K562 (cell line): Measurements from ENCODE around the gene FOXL2NB. TPM values are rescaled to one million over a fixed set of nuclear protein-coding genes. Genes with fewer than 3 reads are reported as not detected.
A peak's percentile ranks its signal among the peaks of the same experiment; 100 is the strongest.

Source experiments
- ATAC-seq: fragments of 200-7000 bp; cut with Tn5 transposase; 3 replicates; pipeline ENCODE4 v1.9.1; 2020; ENCODE audit warnings: moderate library complexity
- BruUV-seq: library from RNA; stranded (reverse); fragments of 400-500 nt; replicated peaks from 2 replicates; lab custom pipeline; 2021; lab: Mats Ljungman, UMichigan
- CTCF ChIA-PET: fragments of 300-600 bp; formaldehyde crosslinking; extraction: SDS; loops from one replicate; lab custom pipeline; 2021; ENCODE audit warnings: low intra/inter-chr PET ratio; lab: Yijun Ruan, JAX
- POLR2A ChIA-PET: fragments of 300-600, 350-650 bp; sonication (Branson Sonifier 250); formaldehyde crosslinking; extraction: SDS; loops from one replicate; lab custom pipeline; 2021; ENCODE audit warnings: antibody characterized with exemption, inconsistent platforms; lab: Yijun Ruan, JAX
- DNase-seq, 4 experiments: peaks; one replicate each; pipeline versions ENCODE4 v3.0.0 to v3.0.0-alpha.2; 2011 to 2018; ENCODE audit warnings: low spot score in 3 of 4, mixed read lengths in 3 of 4; ENCODE audit errors: extremely low read depth in 1 of 4
- FAIRE-seq: peaks from 2 replicates; lab custom pipeline; 2011; peaks lifted over from hg19 to GRCh38; lab: Jason Lieb, UNC
- H2AFZ ChIP-seq: 2 replicates; pipeline ENCODE4 v1.6.0; 2011; ENCODE audit warnings: low read depth, low read length, control low read depth, inconsistent platforms
- H3K27ac ChIP-seq: fragments of 200-600 bp; 3 replicates; pipeline ENCODE4 v1.8.0; 2011; ENCODE audit warnings: low read depth, mild to moderate bottlenecking, control low read depth, inconsistent platforms, low read length, moderate library complexity, mixed read lengths; ENCODE audit errors: extremely low read depth
- H3K27me3 ChIP-seq, 2 experiments: fragments of 300-600 bp in 1 of 2; 2 replicates in 1 of 2; 3 replicates in 1 of 2; pipeline versions ENCODE4 v1.6.0 to v1.8.0; 2011; ENCODE audit warnings: inconsistent platforms in 2 of 2, low read length in 2 of 2, mild to moderate bottlenecking in 1 of 2, mixed read lengths in 1 of 2, moderate library complexity in 1 of 2; ENCODE audit not compliant: control insufficient read depth in 2 of 2, insufficient read depth in 2 of 2
- H3K36me3 ChIP-seq: fragments of 300-600 bp; 3 replicates; pipeline ENCODE4 v1.8.0; 2011; ENCODE audit warnings: mild to moderate bottlenecking, low read length, inconsistent platforms; ENCODE audit not compliant: control insufficient read depth, insufficient read depth
- H3K4me1 ChIP-seq, 2 experiments: fragments of 200-600 bp in 1 of 2; replicated peaks in 1 of 2; 2 replicates in 1 of 2; 3 replicates in 1 of 2; pipeline versions ENCODE4 v1.5.1 to v1.8.0; 2011; ENCODE audit warnings: inconsistent platforms in 2 of 2, low read length in 2 of 2, mild to moderate bottlenecking in 1 of 2, mixed read lengths in 1 of 2, moderate library complexity in 1 of 2; ENCODE audit not compliant: control insufficient read depth in 2 of 2, insufficient read depth in 2 of 2
- H3K4me2 ChIP-seq: 2 replicates; pipeline ENCODE4 v1.6.1; 2011; ENCODE audit warnings: low read length, control low read depth, inconsistent platforms, mixed read lengths; ENCODE audit not compliant: insufficient read depth
- H3K4me3 ChIP-seq: fragments of 200-600 bp; sonication (generic), shearing (Covaris generic); 2 replicates; pipeline ENCODE4 v1.5.1; 2016; ENCODE audit warnings: control low read depth, inconsistent platforms
- H3K79me2 ChIP-seq: fragments of 200-600 bp; 3 replicates; pipeline ENCODE4 v1.8.0; 2011; ENCODE audit warnings: low read length, inconsistent platforms; ENCODE audit not compliant: control insufficient read depth, insufficient read depth
- H3K9ac ChIP-seq, 2 experiments: 2 replicates each; pipeline versions ENCODE4 v1.6.0 to v1.6.1; 2011; ENCODE audit warnings: low read depth in 2 of 2, low read length in 2 of 2, control low read depth in 1 of 2, inconsistent platforms in 1 of 2, mild to moderate bottlenecking in 1 of 2, mixed read lengths in 1 of 2; ENCODE audit not compliant: insufficient read depth in 1 of 2
- H3K9me1 ChIP-seq: one replicate; pipeline ENCODE4 v1.6.0; 2011; ENCODE audit warnings: inconsistent platforms, mild to moderate bottlenecking, low read length, moderate library complexity; ENCODE audit not compliant: control insufficient read depth, insufficient read depth
- H3K9me3 ChIP-seq: replicated peaks from 2 replicates; pipeline ENCODE4 v1.5.1; 2011; ENCODE audit warnings: low read depth, low read length, inconsistent platforms; ENCODE audit not compliant: control insufficient read depth, insufficient read depth
- H4K20me1 ChIP-seq: replicated peaks from 2 replicates; pipeline ENCODE4 v1.6.1; 2011; ENCODE audit warnings: low read length, inconsistent platforms, mixed read lengths; ENCODE audit not compliant: control insufficient read depth, insufficient read depth
- C11orf30 ChIP-seq: fragments of 450-650 bp; IDR thresholded peaks from 2 replicates; pipeline ENCODE4 v1.6.1; 2016; ENCODE audit warnings: low read depth, mild to moderate bottlenecking
- EHMT2 ChIP-seq: fragments of 450-650 bp; IDR thresholded peaks from 2 replicates; pipeline ENCODE4 v1.6.1; 2018; ENCODE audit warnings: antibody characterized with exemption
- ETV1 ChIP-seq: fragments of 450-650 bp; conservative IDR thresholded peaks from 2 replicates; pipeline ENCODE4 v1.6.1; 2016; ENCODE audit warnings: missing genetic modification characterization, control low read depth, low read depth, missing compliant biosample characterization
- KAT2B ChIP-seq: IDR thresholded peaks from one replicate; pipeline ENCODE4 v1.6.1; 2012; ENCODE audit warnings: low read depth, mild to moderate bottlenecking, control low read depth, inconsistent platforms, low read length, moderate library complexity
- MAFF ChIP-seq: IDR thresholded peaks from 2 replicates; pipeline ENCODE4 v1.6.1; 2012; ENCODE audit warnings: low read length, improper control_type of control experiment
- MAFG ChIP-seq: fragments of 450-650 bp; conservative IDR thresholded peaks from 2 replicates; pipeline ENCODE4 v1.6.1; 2016; ENCODE audit warnings: missing genetic modification characterization, missing compliant biosample characterization
- MAFK ChIP-seq: IDR thresholded peaks from 2 replicates; pipeline ENCODE4 v1.6.1; 2011; ENCODE audit warnings: low read length, improper control_type of control experiment
- SMARCE1 ChIP-seq: fragments of 450-650 bp; IDR thresholded peaks from 2 replicates; pipeline ENCODE4 v1.7.1; 2016; ENCODE audit warnings: mild to moderate bottlenecking
- ZNF239 ChIP-seq: fragments of 250-450 bp; sonication (Bioruptor Pico); IDR thresholded peaks from 2 replicates; pipeline ENCODE4 v1.4.0; 2020; ENCODE audit warnings: mild to moderate bottlenecking
- ZNF316 ChIP-seq: fragments of 450-650 bp; IDR thresholded peaks from 2 replicates; pipeline ENCODE4 v1.6.1; 2016
- ZNF586 ChIP-seq: fragments of 450-650 bp; formaldehyde crosslinking; conservative IDR thresholded peaks from 2 replicates; pipeline ENCODE4 v1.4.0; 2020; ENCODE audit warnings: mild to moderate bottlenecking, moderate library complexity
- WGBS: fragments of 100-300 bp; shearing (Covaris generic); methylation state at CpG from one replicate; pipeline ENCODE4 v1.1.6; 2016; ENCODE audit warnings: low coverage, mixed read lengths; ENCODE audit not compliant: insufficient coverage; ENCODE audit errors: missing lambda C conversion rate; 5-methylcytosine and 5-hydroxymethylcytosine counted together
- in situ Hi-C: fragments of 300-500 bp; cut with MboI; formaldehyde crosslinking; loops from 4 replicates; pipeline ENCODE4 v1.15.0; 2018; ENCODE audit warnings: inconsistent platforms, mixed read lengths
- intact Hi-C: fragments of 100-400 bp; cut with micrococcal nuclease; formaldehyde crosslinking; loops from 2 replicates; pipeline ENCODE4 v1.14.2; 2022
- polyA plus RNA-seq, 8 experiments: library from polyadenylated mRNA; depleted of rRNA in 4 of 8; stranded (reverse) in 5 of 8; unstranded in 3 of 8; fragments of >200 nt; fragmentation: Nextera tagmentation in 2 of 8; fragmentation: Illumina TruSeq in 1 of 8; extraction: Ambion mirVana in 2 of 8; extraction: Trizol in 1 of 8; gene quantifications; 2 replicates each; pipeline versions ENCODE4 v1.2.1 to v1.2.3, GENCODE V29; 2011 to 2014; ENCODE audit warnings: inconsistent platforms in 1 of 8, missing spikeins in 1 of 8
- total RNA-seq, 7 experiments: library from RNA; depleted of rRNA in 6 of 7; stranded (reverse); fragments of >200 nt in 6 of 7; fragmentation: Illumina TruSeq in 2 of 7; extraction: Trizol in 2 of 7; gene quantifications; 2 replicates each; pipeline versions ENCODE4 v1.2.1 to v1.2.3, GENCODE V29; 2011 to 2021; ENCODE audit warnings: low replicate concordance in 1 of 7

The FOXL2NB gene
- total and polyA plus RNA-seq, 9 of the 15 experiments (the other 6 are each of a cell fraction or from before 2014, with no cell fraction given) = 0.71 to 17.4 (median 9.0) TPM

- 0% methylated on average over 1 of the region's 1 CpG for WGBS
- no peaks in the 10 kb centered on the region; a peak in 1 of 5 replicates for H3K27me3 ChIP-seq
- no peak for FAIRE-seq
These were observed 48.7 kb downstream of the FOXL2NB start for GRCh38 chr3:138995706-138996105.

More at GRCh38 chr3:138995706-138996105, 48.7 kb downstream of the FOXL2NB start:
- ATAC-seq (no peak), DNase-seq (no peak)
- Histone ChIP-seq H3K79me2 (no peaks in the 10 kb centered on the region), H3K9me1 (no peaks in the 10 kb centered on the region), H3K36me3 (no peaks in the 10 kb centered on the region), H3K9ac (no peak overlapping the region), H3K4me2 (no peak overlapping the region), H3K9me3 (no peaks in the 10 kb centered on the region), H3K27ac (no peak overlapping the region), H2AFZ (no peak overlapping the region), H3K4me1 (no peaks in the 10 kb centered on the region), H4K20me1 (no peaks in the 10 kb centered on the region), H3K4me3 (no peak overlapping the region)
- ChIA-PET POLR2A (no interaction called here), CTCF (no interaction called here)
- BruUV-seq = no TSS peak
- in situ Hi-C loops = no loop called here
- intact Hi-C loops = no loop called here
- TF ChIP-seq SMARCE1 = no peak
- no peak for TF ChIP-seq ZNF586 (CRISPR knock-in tag)
- TF ChIP-seq ETV1 (tag) = no peak
- TF ChIP-seq ZNF239 (CRISPR knock-in tag) = no peak
- peak; percentile 77 for TF ChIP-seq ZNF316
- TF ChIP-seq EHMT2 = no peak
- peak; percentile 47 for TF ChIP-seq MAFG (tag)
- TF ChIP-seq C11orf30 = peak; percentile 60
- TF ChIP-seq MAFF = peak; percentile 54; the same call in 1 of the 2 replicates
- no peak for TF ChIP-seq KAT2B
- TF ChIP-seq MAFK = peak; percentile 49

Other genes with a start within 250 kb of the FOXL2NB start
- 26.2 and 30.0 TPM in 2 replicates for gene PIK3CB, start 112.3 kb upstream of the FOXL2NB start, total RNA-seq (2014; rRNA removed)
- 28.3 and 35.0 TPM in 2 replicates for gene PIK3CB, start 112.3 kb upstream of the FOXL2NB start, total RNA-seq (2014; rRNA removed; fragmentation: Illumina TruSeq; extraction: Trizol)
- gene PIK3CB, start 112.3 kb upstream of the FOXL2NB start, total RNA-seq (2015; rRNA removed; fragmentation: Illumina TruSeq; extraction: Trizol) = 21.6 and 23.0 TPM in 2 replicates
- 53.8 and 62.6 TPM in 2 replicates for gene PIK3CB, start 112.3 kb upstream of the FOXL2NB start, total RNA-seq (2021)
- gene PIK3CB, start 112.3 kb upstream of the FOXL2NB start, polyA plus RNA-seq (2011; rRNA removed) = 41.4 and 45.4 TPM in 2 replicates
- 58.8 and 59.8 TPM in 2 replicates for gene PIK3CB, start 112.3 kb upstream of the FOXL2NB start, polyA plus RNA-seq (2014; fragmentation: Illumina TruSeq; extraction: Trizol)
- gene PIK3CB, start 112.3 kb upstream of the FOXL2NB start, polyA plus RNA-seq (2014; fragmentation: Nextera tagmentation; extraction: Ambion mirVana) = 10 to 100 TPM; 15.3 to 19.6 TPM
- gene PIK3CB, start 112.3 kb upstream of the FOXL2NB start, polyA plus RNA-seq (2014; rRNA removed) = 36.9 and 40.4 TPM in 2 replicates
- gene FOXL2, start 80 bp upstream of the FOXL2NB start, total RNA-seq (2014; rRNA removed) = 10.8 and 13.3 TPM in 2 replicates
- gene FOXL2, start 80 bp upstream of the FOXL2NB start, total RNA-seq (2014; rRNA removed; fragmentation: Illumina TruSeq; extraction: Trizol) = 2.1 and 2.4 TPM in 2 replicates
- gene FOXL2, start 80 bp upstream of the FOXL2NB start, total RNA-seq (2015; rRNA removed; fragmentation: Illumina TruSeq; extraction: Trizol) = 4.1 and 4.6 TPM in 2 replicates
- gene FOXL2, start 80 bp upstream of the FOXL2NB start, total RNA-seq (2021) = 21.4 and 22.1 TPM in 2 replicates
- 3.1 and 4.0 TPM in 2 replicates for gene FOXL2, start 80 bp upstream of the FOXL2NB start, polyA plus RNA-seq (2011; rRNA removed)
- 3.2 and 5.5 TPM in 2 replicates for gene FOXL2, start 80 bp upstream of the FOXL2NB start, polyA plus RNA-seq (2014; fragmentation: Illumina TruSeq; extraction: Trizol)
- under 1 TPM; 0.27 to 0.29 TPM for gene FOXL2, start 80 bp upstream of the FOXL2NB start, polyA plus RNA-seq (2014; fragmentation: Nextera tagmentation; extraction: Ambion mirVana)
- 12.6 and 14.3 TPM in 2 replicates for gene FOXL2, start 80 bp upstream of the FOXL2NB start, polyA plus RNA-seq (2014; rRNA removed)
- gene PRR23A, start 59.1 kb downstream of the FOXL2NB start, total RNA-seq (2014; rRNA removed) = not detected in 2 replicates
- not detected in 2 replicates for gene PRR23A, start 59.1 kb downstream of the FOXL2NB start, total RNA-seq (2014; rRNA removed; fragmentation: Illumina TruSeq; extraction: Trizol)
- not detected in 2 replicates for gene PRR23A, start 59.1 kb downstream of the FOXL2NB start, total RNA-seq (2015; rRNA removed; fragmentation: Illumina TruSeq; extraction: Trizol)
- gene PRR23A, start 59.1 kb downstream of the FOXL2NB start, total RNA-seq (2021) = not detected in 2 replicates
- not detected in 2 replicates for gene PRR23A, start 59.1 kb downstream of the FOXL2NB start, polyA plus RNA-seq (2011; rRNA removed)
- not detected in 2 replicates for gene PRR23A, start 59.1 kb downstream of the FOXL2NB start, polyA plus RNA-seq (2014; fragmentation: Illumina TruSeq; extraction: Trizol)
- not detected for gene PRR23A, start 59.1 kb downstream of the FOXL2NB start, polyA plus RNA-seq (2014; fragmentation: Nextera tagmentation; extraction: Ambion mirVana)
- gene PRR23A, start 59.1 kb downstream of the FOXL2NB start, polyA plus RNA-seq (2014; rRNA removed) = not detected in 2 replicates
- not detected in 2 replicates for gene PRR23B, start 73.7 kb downstream of the FOXL2NB start, total RNA-seq (2014; rRNA removed)
- gene PRR23B, start 73.7 kb downstream of the FOXL2NB start, total RNA-seq (2014; rRNA removed; fragmentation: Illumina TruSeq; extraction: Trizol) = not detected in 2 replicates
- gene PRR23B, start 73.7 kb downstream of the FOXL2NB start, total RNA-seq (2015; rRNA removed; fragmentation: Illumina TruSeq; extraction: Trizol) = not detected in 2 replicates
- not detected in 2 replicates for gene PRR23B, start 73.7 kb downstream of the FOXL2NB start, total RNA-seq (2021)
- gene PRR23B, start 73.7 kb downstream of the FOXL2NB start, polyA plus RNA-seq (2011; rRNA removed) = not detected in 2 replicates
- not detected in 2 replicates for gene PRR23B, start 73.7 kb downstream of the FOXL2NB start, polyA plus RNA-seq (2014; fragmentation: Illumina TruSeq; extraction: Trizol)
- not detected for gene PRR23B, start 73.7 kb downstream of the FOXL2NB start, polyA plus RNA-seq (2014; fragmentation: Nextera tagmentation; extraction: Ambion mirVana)
- not detected in 2 replicates for gene PRR23B, start 73.7 kb downstream of the FOXL2NB start, polyA plus RNA-seq (2014; rRNA removed)
- gene PRR23C, start 97.7 kb downstream of the FOXL2NB start, total RNA-seq (2014; rRNA removed) = not detected in 2 replicates
- gene PRR23C, start 97.7 kb downstream of the FOXL2NB start, total RNA-seq (2014; rRNA removed; fragmentation: Illumina TruSeq; extraction: Trizol) = not detected in 2 replicates
- gene PRR23C, start 97.7 kb downstream of the FOXL2NB start, total RNA-seq (2015; rRNA removed; fragmentation: Illumina TruSeq; extraction: Trizol) = not detected in 2 replicates
- gene PRR23C, start 97.7 kb downstream of the FOXL2NB start, total RNA-seq (2021) = not detected in 2 replicates
- not detected in 2 replicates for gene PRR23C, start 97.7 kb downstream of the FOXL2NB start, polyA plus RNA-seq (2011; rRNA removed)
- gene PRR23C, start 97.7 kb downstream of the FOXL2NB start, polyA plus RNA-seq (2014; fragmentation: Illumina TruSeq; extraction: Trizol) = not detected in 2 replicates
- not detected for gene PRR23C, start 97.7 kb downstream of the FOXL2NB start, polyA plus RNA-seq (2014; fragmentation: Nextera tagmentation; extraction: Ambion mirVana)
- gene PRR23C, start 97.7 kb downstream of the FOXL2NB start, polyA plus RNA-seq (2014; rRNA removed) = not detected in 2 replicates